Measurements from ENCODE around the gene SLC2A13.

The SLC2A13 gene

DNA sequence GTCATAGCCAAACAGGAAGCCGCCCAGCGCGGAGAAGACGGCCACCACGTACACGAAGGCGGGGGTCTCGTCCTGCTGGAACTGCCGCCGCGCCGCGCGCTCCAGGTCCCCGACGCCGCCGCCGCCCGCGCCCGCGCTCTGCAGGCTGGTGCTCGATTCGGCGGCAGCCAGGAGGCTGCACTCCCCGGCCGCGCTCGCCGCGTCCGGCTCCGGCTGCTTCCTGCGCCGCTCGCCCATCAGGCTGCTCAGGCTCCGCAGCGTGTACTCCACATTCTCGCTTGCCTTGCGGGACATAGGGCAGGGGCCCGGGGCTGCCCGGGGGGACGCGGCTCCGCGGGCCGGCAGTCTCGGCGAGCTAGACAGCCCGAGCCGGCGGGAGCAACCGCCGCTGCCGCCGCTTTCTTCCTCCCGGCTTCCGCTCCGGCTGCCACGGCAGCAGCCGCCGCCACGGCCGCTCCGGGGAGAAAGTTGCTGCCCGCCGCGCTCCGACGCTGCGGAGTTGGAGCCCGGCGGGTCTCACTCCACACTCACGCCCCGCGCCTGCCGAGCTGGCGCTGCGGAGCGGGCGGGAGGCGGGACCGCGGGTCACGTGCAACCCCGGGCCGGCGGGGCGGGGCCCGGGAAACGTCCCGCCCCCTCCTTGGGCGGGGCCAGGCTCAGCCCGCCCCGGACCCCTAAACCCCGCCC, at the start of gene SLC2A13:
Gene SLC2A13, minus strand, starts transcription at position 567 of the 687 bp plus-strand sequence. Its CDS starts 273 bp downstream, at position 294.
- Histone ChIP-seq H4K20me1 (peaks cover 0 to 7% (median 0%) of the 10 kb centered on the region in 11 experiments; a peak in 2 of 22 replicates), H3K4me3 (peak within 1 kb of the TSS; percentile 75 to 93 (median 86)), H3K9ac (peak within 1 kb of the TSS; percentile 78 to 88 (median 83)), H3K36me3 (no peaks in the 10 kb centered on the region), H3K9me3 (replicated peaks in 1 of 11) (no peaks in the 10 kb centered on the region), H3K4me2 (peak within 1 kb of the TSS; percentile 90 to 99 (median 98)), H3K27me3 (peaks cover 0 to 15% (median 9%) of the 10 kb centered on the region in 11 experiments; a peak in 16 of 22 replicates), H3K27ac (peak within 1 kb of the TSS in 10 of 11 experiments; percentile 56 to 84 (median 77); a peak in 21 of 22 replicates), H3K4me1 (peaks cover 11 to 15% (median 14%) of the 10 kb centered on the region in 10 experiments; a peak in 18 of 20 replicates)
- TF ChIP-seq Cebpa-rat (IDR thresholded peaks at IDR 0.05), result no peak

DNA sequence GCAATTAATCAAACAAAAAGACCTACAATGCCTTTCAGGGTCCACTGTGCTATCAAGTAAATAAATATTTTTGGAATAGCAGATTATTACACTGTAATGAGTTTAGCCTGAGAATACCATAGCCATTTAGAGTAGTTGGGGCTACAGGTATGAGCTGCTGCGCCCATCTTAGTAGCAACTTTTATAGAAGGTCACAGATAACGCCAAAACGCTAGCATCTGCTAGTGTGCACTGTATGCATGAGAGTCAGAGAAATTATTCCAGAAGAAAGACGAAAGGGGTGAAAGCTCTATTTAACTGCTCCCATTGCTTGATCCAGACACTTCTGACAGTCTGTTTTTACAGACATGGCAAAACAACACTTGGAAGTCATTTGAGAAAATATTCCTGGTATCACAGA, 48.5 kb upstream of the SLC2A13 start:
- Histone ChIP-seq H3K4me2 (no peak overlapping the region), H3K4me3 (no peak overlapping the region), H3K27me3 (peaks cover 0 to 36% (median 0%) of the 10 kb centered on the region in 11 experiments; a peak in 6 of 22 replicates), H3K4me1 (peaks cover 7 to 43% (median 23%) of the 10 kb centered on the region in 10 experiments), H3K9me3 (replicated peaks in 1 of 11) (no peaks in the 10 kb centered on the region), H3K9ac (no peak overlapping the region), H3K36me3 (no peaks in the 10 kb centered on the region), H4K20me1 (no peaks in the 10 kb centered on the region), H3K27ac (no peak overlapping the region)
- no peak for TF ChIP-seq Cebpa-rat (IDR thresholded peaks at IDR 0.05)

DNA sequence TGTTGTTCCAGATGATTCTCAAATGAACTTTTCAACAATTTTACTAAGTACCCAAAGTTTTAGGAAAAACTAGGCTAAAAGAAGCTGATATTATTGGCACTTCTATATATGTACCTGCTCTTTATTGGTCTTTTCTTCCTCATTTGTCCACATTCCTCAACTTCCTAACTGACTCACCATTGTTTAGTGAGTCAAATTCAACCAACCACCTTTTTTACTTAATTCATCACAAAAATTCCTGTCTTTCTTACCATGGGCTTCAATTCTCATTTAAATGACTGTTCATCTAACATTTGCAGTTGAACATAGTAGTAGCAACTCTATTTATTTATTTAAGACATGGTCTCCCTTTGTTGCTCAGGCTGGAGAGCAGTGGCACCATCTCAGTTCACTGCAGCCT, 47.6 kb upstream of the SLC2A13 start:
- Histone ChIP-seq H3K9ac (no peak overlapping the region), H4K20me1 (no peaks in the 10 kb centered on the region), H3K4me1 (peaks cover 1 to 33% (median 15%) of the 10 kb centered on the region in 10 experiments; a peak in 14 of 20 replicates), H3K9me3 (replicated peaks in 1 of 11) (no peaks in the 10 kb centered on the region), H3K27me3 (peaks cover 0 to 36% (median 0%) of the 10 kb centered on the region in 11 experiments; a peak in 6 of 22 replicates), H3K36me3 (no peaks in the 10 kb centered on the region), H3K27ac (no peak overlapping the region), H3K4me3 (no peak overlapping the region), H3K4me2 (peak overlapping the region in 3 of 11 experiments; percentile 5 to 19 (median 13); a peak in 4 of 22 replicates)
- TF ChIP-seq Cebpa-rat (IDR thresholded peaks at IDR 0.05), result no peak

DNA sequence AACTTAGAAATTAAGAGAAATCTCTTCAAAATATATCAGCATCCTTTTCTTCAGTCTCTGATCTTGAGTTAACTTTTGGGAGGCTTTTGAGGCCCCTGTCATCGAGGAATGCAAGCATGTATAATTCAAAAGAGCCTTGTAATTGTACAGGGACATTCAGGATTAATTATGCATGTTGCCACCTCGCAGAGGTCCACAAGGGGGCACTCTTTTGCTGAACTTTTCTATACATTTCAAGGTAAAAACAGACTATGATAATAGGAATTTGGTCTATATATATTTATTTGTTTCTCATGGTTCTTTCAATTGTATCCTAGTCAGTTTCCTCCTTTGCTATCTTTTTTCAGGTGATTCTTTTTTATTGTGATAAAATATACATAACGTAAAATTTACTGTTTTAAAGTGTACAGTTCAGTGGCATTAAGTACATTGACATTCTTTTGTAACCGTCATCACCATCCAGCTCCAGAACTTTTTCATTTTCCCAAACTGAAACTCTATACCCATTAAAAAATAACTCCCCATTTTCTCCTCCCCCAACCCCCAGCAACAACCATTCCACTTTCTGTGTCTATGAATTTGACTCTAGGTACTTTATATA, 47.0 kb upstream of the SLC2A13 start:
- TF ChIP-seq Cebpa-rat (IDR thresholded peaks at IDR 0.05), result no peak
- H3K4me2 ChIP-seq, result peak overlapping the region in 3 of 11 experiments; percentile 5 to 19 (median 13); a peak in 3 of 22 replicates
- H3K9me3 ChIP-seq (replicated peaks in 1 of 11), result no peaks in the 10 kb centered on the region
- H3K36me3 ChIP-seq, result no peaks in the 10 kb centered on the region
- H3K4me3 ChIP-seq, result no peak overlapping the region
- H3K9ac ChIP-seq, result no peak overlapping the region
- peaks cover 0 to 28% (median 10%) of the 10 kb centered on the region in 10 experiments; a peak in 11 of 20 replicates for H3K4me1 ChIP-seq
- H4K20me1 ChIP-seq, result no peaks in the 10 kb centered on the region
- H3K27me3 ChIP-seq, result peaks cover 0 to 36% (median 0%) of the 10 kb centered on the region in 11 experiments; a peak in 6 of 22 replicates
- H3K27ac ChIP-seq, result no peak overlapping the region

DNA sequence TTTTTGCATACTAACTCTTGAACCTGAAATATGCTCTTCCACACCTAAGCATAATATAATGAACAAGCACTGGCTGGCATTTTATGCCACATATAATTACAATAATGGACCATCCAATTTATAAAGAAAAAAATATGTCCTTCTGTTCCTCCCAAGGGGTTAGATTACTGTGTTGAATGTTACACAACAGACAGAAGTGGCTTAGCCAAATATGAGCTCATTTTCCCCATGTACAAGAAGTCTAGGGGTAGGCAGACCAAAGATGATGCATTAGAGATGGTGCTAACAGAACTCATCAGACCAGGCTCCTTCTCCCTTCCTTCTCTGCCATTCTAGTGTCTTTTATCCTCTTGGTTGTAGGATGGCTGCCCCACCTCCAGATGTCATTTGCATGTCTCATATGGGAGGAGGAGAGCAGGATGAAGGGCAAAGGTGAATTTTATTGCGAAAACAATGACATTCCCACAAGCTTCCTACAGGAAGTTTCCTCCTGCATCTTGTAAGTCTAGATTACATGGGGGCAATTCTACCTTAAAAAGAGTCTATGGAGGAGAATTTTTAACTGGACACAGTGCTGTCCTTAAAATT, 43.9 kb upstream of the SLC2A13 start:
- Histone ChIP-seq H3K4me2 (no peak overlapping the region), H3K4me3 (no peak overlapping the region), H3K9ac (no peak overlapping the region), H3K36me3 (no peaks in the 10 kb centered on the region), H3K27me3 (peaks cover 0 to 11% (median 0%) of the 10 kb centered on the region in 11 experiments; a peak in 4 of 22 replicates), H4K20me1 (no peaks in the 10 kb centered on the region), H3K4me1 (peaks cover 0 to 20% (median under 1%) of the 10 kb centered on the region in 10 experiments; a peak in 9 of 20 replicates), H3K27ac (no peak overlapping the region), H3K9me3 (replicated peaks in 1 of 11) (no peaks in the 10 kb centered on the region)
- no peak for TF ChIP-seq Cebpa-rat (IDR thresholded peaks at IDR 0.05)

DNA sequence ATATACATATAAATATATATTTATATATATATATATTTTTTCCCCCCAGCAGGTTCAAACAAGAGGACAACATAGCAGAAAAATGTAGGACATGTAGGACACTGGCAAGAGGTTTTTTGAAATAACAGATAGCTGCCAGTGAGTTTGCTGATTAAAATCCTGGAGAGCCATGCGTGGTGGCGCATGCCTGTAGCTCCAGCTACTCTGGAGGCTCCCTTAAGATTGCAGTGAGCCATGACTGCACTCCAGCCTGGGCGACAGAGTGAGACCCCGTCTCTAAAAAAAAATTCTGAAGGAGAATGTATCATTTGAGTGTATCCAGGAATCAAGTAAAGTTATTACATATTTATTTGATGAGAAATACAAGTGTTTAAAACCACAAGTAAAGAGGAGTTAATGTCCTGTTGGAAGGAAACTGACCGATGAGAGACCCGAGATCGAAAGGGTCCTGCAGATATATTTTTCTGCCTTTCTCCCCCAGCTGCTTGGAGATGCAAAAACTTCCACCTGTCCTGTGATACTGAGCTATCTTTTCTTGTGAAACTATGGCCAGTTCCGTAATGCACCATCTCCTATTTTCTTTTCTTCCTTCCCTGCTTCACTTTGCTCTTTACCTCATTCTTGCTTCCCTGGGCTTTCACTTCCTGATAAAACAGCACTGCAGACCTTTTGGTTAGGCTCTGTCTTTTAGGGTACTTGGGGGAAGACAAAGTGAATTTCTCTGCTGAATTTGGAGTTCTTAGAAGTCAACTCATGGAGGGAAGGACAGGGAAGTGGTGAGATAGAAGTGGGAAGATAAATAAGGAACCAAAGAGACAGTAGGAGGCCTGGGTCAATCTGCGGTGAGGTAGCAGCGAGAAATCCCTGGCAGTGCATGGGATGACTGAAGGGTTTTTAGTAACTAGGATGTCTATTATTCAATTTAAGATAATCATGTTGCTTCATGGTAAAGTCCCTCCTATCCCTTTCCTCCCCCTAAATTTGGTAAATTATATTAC, 41.2 kb upstream of the SLC2A13 start:
- Histone ChIP-seq H3K27me3 (0 out of 22 replicates have a peak, but pooled peaks cover 0 to 9% (median 0%) of the 10 kb centered on the region in 11 experiments), H3K36me3 (no peaks in the 10 kb centered on the region), H3K4me2 (peak overlapping the region in 2 of 11 experiments; percentile 36 to 59; a peak in 3 of 22 replicates), H3K9me3 (replicated peaks in 1 of 11) (no peaks in the 10 kb centered on the region), H3K4me3 (no peak overlapping the region), H3K4me1 (peaks cover 0 to 11% (median 0%) of the 10 kb centered on the region in 10 experiments; a peak in 4 of 20 replicates), H4K20me1 (no peaks in the 10 kb centered on the region), H3K9ac (no peak overlapping the region), H3K27ac (no peak overlapping the region)
- TF ChIP-seq Cebpa-rat (IDR thresholded peaks at IDR 0.05), result no peak

DNA sequence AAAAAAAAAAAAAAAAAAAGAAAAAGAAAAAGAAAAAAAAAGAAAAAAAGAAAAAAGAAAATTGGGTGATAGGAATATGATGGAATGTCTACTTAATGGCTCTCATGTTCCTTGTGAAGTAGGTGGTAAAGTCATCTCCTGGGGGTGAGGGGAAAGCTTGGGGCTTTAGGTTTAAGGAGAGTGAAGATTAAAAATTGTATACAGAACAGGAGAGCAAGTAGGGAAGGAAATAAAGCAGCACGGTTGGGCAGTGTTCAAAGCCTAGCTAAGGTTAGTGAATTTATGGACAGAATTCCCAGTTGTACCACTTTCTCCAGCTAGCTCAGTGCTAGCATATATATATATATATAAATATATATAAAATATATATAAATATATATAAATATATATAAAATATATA, 40.0 kb upstream of the SLC2A13 start:
- no peaks in the 10 kb centered on the region for H3K27me3 ChIP-seq
- peaks cover 0 to 11% (median 0%) of the 10 kb centered on the region in 10 experiments; a peak in 4 of 20 replicates for H3K4me1 ChIP-seq
- no peak overlapping the region for H3K9ac ChIP-seq
- TF ChIP-seq Cebpa-rat (IDR thresholded peaks at IDR 0.05), result no peak
- H4K20me1 ChIP-seq, result no peaks in the 10 kb centered on the region
- H3K27ac ChIP-seq, result no peak overlapping the region
- no peaks in the 10 kb centered on the region for H3K9me3 ChIP-seq (replicated peaks in 1 of 11)
- no peak overlapping the region for H3K4me2 ChIP-seq
- H3K36me3 ChIP-seq, result no peaks in the 10 kb centered on the region
- H3K4me3 ChIP-seq, result no peak overlapping the region

DNA sequence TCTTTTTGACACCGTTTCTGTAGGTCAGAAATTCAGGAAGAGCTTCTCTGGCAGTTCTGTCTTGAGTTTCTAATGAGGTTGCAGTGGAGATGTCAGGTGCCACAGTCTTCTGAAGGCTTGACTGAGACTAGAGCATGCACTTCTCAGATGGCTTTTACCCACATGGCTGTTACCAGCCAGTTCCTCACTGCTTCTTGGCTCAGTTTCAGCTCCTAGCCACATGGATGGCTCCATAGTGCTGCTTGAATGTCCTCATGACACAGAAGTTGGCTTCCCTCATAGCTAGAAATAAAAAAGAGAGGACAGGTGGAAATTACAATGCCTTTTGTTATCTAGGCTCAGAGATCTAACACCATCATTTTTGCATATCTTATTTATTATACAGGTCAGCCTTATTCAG, 38.1 kb upstream of the SLC2A13 start:
- Histone ChIP-seq H3K36me3 (no peaks in the 10 kb centered on the region), H3K27me3 (no peaks in the 10 kb centered on the region), H3K9me3 (replicated peaks in 1 of 11) (no peaks in the 10 kb centered on the region), H3K4me1 (peaks cover 0 to 11% (median 0%) of the 10 kb centered on the region in 10 experiments; a peak in 4 of 20 replicates), H3K9ac (no peak overlapping the region), H3K4me2 (no peak overlapping the region), H3K27ac (no peak overlapping the region), H4K20me1 (no peaks in the 10 kb centered on the region), H3K4me3 (no peak overlapping the region)
- no peak for TF ChIP-seq Cebpa-rat (IDR thresholded peaks at IDR 0.05)
